Prostate gland (tissue), 2 donors: ENCODE data around the gene CDC6. TPM values are rescaled to one million over a fixed set of nuclear protein-coding genes. Genes with fewer than 3 reads are reported as not detected.

Experiments used
- DNase-seq: peaks from one replicate; pipeline ENCODE4 v3.0.0-alpha.2; 2019; ENCODE audit warnings: low spot score
- H3K27ac ChIP-seq, 2 donors: fragments of 200-600 bp; sonication (generic); 2 replicates each; pipeline ENCODE4 v1.5.1; 2017 to 2019
- H3K27me3 ChIP-seq: fragments of 200-600 bp; sonication (generic); replicated peaks from 2 replicates; pipeline ENCODE4 v1.5.1; 2019; ENCODE audit not compliant: insufficient read depth
- H3K36me3 ChIP-seq, 2 donors: fragments of 200-600 bp; sonication (generic); 1 replicate in 1 of 2; 2 replicates in 1 of 2; pipeline versions ENCODE4 v1.5.1 to v1.8.1; 2017 to 2019
- H3K4me1 ChIP-seq: fragments of 200-600 bp; sonication (generic); replicated peaks from 2 replicates; pipeline ENCODE4 v1.5.1; 2019
- H3K4me3 ChIP-seq, 2 donors: fragments of 200-600 bp; sonication (generic); 2 replicates each; pipeline ENCODE4 v1.5.1; 2017 to 2019
- H3K9me3 ChIP-seq: fragments of 200-600 bp; sonication (generic); 2 replicates; pipeline ENCODE4 v1.5.1; 2017
- CTCF ChIP-seq, 4 experiments: fragments of 200-600 bp in 2 of 4; fragments of 450-650 bp in 2 of 4; sonication (generic) in 2 of 4; IDR thresholded peaks; 1 replicate in 3 of 4; 2 replicates in 1 of 4; pipeline ENCODE4 v1.5.1; 2016 to 2019; ENCODE audit warnings: antibody characterized with exemption in 4 of 4, mild to moderate bottlenecking in 2 of 4, moderate library complexity in 2 of 4
- POLR2A ChIP-seq: fragments of 450-650 bp; IDR thresholded peaks from one replicate; pipeline ENCODE4 v1.6.1; 2016; ENCODE audit warnings: antibody characterized with exemption, mild to moderate bottlenecking
- POLR2AphosphoS5 ChIP-seq: sonication (generic); formaldehyde crosslinking; IDR thresholded peaks from one replicate; pipeline ENCODE4 v1.6.1; 2017; ENCODE audit warnings: antibody characterized with exemption
- WGBS: methylation state at CpG from one replicate; pipeline ENCODE4 v1.1.5; 2018; 5-methylcytosine and 5-hydroxymethylcytosine counted together
- intact Hi-C: fragments of 100-400 bp; cut with DNase I; formaldehyde crosslinking; loops from one replicate; pipeline ENCODE4 v1.14.2; 2022
- total RNA-seq, 2 donors: library from RNA; depleted of rRNA; stranded (reverse); fragments of >200 nt; gene quantifications; one replicate each; pipeline ENCODE4 v1.1.0, GENCODE V29; 2016

Gene CDC6
- total RNA-seq, 2 donors from 2014 or later, result 2.1 to 10.3 TPM

- peaks cover 43% of the 10 kb centered on the region for H3K4me1 ChIP-seq
- no peaks in the 10 kb centered on the region for H3K9me3 ChIP-seq
- intact Hi-C loops, result loop anchor here (5.0 kb wide), 1 partner anchor 34 kb away; no protein-coding TSS in a partner anchor
- H3K27ac ChIP-seq, result peak overlapping the region; percentile 96 to 98
- H3K27me3 ChIP-seq, result no peaks in the 10 kb centered on the region
- no peak overlapping the region for H3K4me3 ChIP-seq
- TF ChIP-seq POLR2A, result no peak
- no peak for DNase-seq
- no peaks in the 10 kb centered on the region for H3K36me3 ChIP-seq
- WGBS, result 50% methylated on average over 1 of the region's 1 CpG
Observed at GRCh38 chr17:40346765-40347158, 59.1 kb downstream of the CDC6 start.

DNA sequence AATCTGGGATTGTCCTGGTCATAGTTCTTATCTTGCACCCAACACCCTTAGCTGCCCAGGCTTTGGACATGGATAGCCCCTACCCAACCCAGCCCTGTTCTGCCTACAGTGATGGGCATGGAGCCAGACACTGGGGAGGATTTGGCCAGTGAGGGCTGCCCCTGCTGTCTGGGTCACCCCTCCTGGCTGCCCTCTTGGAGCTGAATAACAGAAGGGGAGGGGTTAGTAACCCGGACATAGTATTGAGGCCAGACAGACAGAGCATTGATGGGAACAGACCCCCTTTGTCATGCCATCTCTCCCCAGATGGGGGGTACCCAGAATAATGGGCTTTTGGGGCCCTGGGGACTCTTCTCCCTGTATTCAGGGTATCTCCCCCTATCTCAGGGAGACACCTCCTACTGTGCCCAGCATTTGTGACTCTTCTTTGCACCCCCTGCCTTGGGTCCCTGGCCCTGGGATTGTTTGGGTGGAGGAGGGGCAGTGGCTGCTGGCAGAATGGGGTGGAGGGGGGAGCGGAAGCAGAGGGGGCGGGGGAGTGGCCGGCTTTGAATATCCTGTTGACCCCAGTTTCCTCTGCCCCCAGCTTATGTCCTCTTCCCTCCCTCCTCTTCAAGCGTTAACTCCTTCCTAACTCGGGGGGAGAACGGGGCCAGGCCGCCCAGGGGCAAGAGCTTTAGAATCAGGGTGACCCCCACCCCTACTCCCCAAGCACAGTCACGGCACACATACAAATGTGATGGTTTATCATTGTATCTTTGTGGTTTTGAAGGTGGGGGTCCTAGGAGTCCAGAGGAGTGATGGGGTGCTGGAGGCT lies 59.8 kb downstream of the CDC6 start:
- intact Hi-C loops, result loop anchor here (5.0 kb wide), 1 partner anchor 35 kb away; no protein-coding TSS in a partner anchor
- DNase-seq, result no peak
- Histone ChIP-seq H3K4me3 (no peak overlapping the region), H3K4me1 (peaks cover 43% of the 10 kb centered on the region), H3K9me3 (no peaks in the 10 kb centered on the region), H3K36me3 (no peaks in the 10 kb centered on the region), H3K27me3 (no peaks in the 10 kb centered on the region), H3K27ac (peak overlapping the region; percentile 96 to 98)
- no peak for TF ChIP-seq CTCF (IDR thresholded peaks at IDR 0.05)
- no peak for TF ChIP-seq POLR2A
- no peak for TF ChIP-seq POLR2AphosphoS5
- 51% methylated on average over 9 of the region's 9 CpGs for WGBS

DNA sequence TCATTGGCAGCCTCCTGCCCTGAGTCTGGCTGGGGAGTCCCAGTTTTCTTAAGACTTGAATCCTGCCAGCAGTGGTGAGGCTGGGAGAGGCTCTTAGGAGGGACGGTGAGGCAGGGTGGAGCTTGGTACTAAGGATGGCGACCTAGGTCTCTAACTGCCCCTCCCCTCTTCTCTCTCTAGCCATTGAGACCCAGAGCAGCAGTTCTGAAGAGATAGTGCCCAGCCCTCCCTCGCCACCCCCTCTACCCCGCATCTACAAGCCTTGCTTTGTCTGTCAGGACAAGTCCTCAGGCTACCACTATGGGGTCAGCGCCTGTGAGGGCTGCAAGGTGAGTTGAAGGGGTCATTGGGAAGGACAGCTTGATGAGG lies 60.4 kb downstream of the CDC6 start:
- DNase-seq, result no peak
- Histone ChIP-seq H3K36me3 (no peaks in the 10 kb centered on the region), H3K4me1 (peaks cover 43% of the 10 kb centered on the region), H3K27ac (peak overlapping the region; percentile 46 to 98), H3K9me3 (no peaks in the 10 kb centered on the region), H3K4me3 (no peak overlapping the region), H3K27me3 (no peaks in the 10 kb centered on the region)
- TF ChIP-seq CTCF (IDR thresholded peaks at IDR 0.05) (no peak), POLR2AphosphoS5 (no peak), POLR2A (no peak)
- WGBS, result 41% methylated on average over 5 of the region's 5 CpGs
- intact Hi-C loops, result loop anchor here (5.0 kb wide), 1 partner anchor 36 kb away; no protein-coding TSS in a partner anchor

DNA sequence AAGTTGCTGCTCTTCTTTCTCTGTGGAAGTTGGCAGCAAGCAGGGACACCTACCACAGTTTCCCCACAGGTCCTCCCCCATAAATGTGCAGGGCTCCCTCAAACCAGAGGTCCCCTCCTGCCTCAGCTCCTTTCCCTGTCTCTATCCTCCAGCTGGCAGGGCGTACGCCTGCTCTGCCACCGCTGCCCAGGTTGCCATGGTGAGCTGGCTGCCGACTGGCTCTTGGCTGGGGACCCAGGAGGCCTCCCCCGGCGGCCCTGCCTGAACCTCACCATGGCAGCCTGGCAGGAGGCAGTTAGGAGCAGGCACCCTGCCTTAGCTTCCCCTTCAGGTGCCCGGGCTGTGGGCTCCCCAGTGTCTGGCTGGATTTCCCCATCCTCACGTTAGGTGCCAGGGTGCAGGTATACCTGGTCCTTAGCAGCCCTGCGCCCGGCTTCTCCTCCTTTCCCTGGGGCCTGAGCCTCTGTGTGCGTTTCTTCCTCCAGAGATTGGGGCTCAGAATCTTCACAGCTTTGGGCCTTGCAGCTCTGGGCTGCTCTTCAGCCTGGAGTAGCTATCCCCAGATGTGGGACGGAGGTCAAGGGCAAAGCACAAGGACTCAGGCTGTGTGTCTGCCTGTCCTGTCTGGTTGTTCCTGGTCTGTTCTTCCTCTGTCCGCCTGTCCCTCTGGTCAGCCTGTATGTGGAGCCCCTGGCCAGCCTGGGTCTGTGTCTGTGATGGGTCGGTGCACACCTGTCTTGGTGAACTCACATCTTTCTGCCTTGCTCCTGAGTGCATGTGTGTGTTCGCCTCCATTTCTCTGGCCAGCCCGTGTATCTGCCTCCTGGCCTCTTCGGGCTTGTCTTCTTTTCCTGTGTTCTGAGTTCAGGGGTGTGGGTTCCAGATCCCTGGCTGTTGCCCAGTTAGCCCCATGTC lies 61.1 kb downstream of the CDC6 start:
- H3K9me3 ChIP-seq, result no peaks in the 10 kb centered on the region
- DNase-seq, result peak; percentile 79
- no peak overlapping the region for H3K4me3 ChIP-seq
- peaks cover 43% of the 10 kb centered on the region for H3K4me1 ChIP-seq
- intact Hi-C loops, result loop anchor here (5.0 kb wide), 1 partner anchor 37 kb away; no protein-coding TSS in a partner anchor
- TF ChIP-seq CTCF (IDR thresholded peaks at IDR 0.05) (peak in 1 of 4 experiments; percentile 4), POLR2AphosphoS5 (peak; percentile 59), POLR2A (no peak)
- no peaks in the 10 kb centered on the region for H3K36me3 ChIP-seq
- no peaks in the 10 kb centered on the region for H3K27me3 ChIP-seq
- 38% methylated on average over 17 of the region's 17 CpGs for WGBS
- H3K27ac ChIP-seq, result peak overlapping the region; percentile 48 to 98

GRCh38 chr17:40349477-40349894 lies 61.8 kb downstream of the CDC6 start:
- H3K27me3 ChIP-seq, result no peaks in the 10 kb centered on the region
- H3K9me3 ChIP-seq, result no peaks in the 10 kb centered on the region
- DNase-seq, result no peak
- 17% methylated on average over 10 of the region's 10 CpGs for WGBS
- H3K4me1 ChIP-seq, result peaks cover 43% of the 10 kb centered on the region
- intact Hi-C loops, result loop anchor here (5.0 kb wide), 1 partner anchor 37 kb away; no protein-coding TSS in a partner anchor
- H3K27ac ChIP-seq, result peak overlapping the region; percentile 48 to 98
- H3K36me3 ChIP-seq, result no peaks in the 10 kb centered on the region
- TF ChIP-seq POLR2AphosphoS5, result peak; percentile 25
- no peak for TF ChIP-seq POLR2A
- H3K4me3 ChIP-seq, result no peak overlapping the region
